ENCODE results near the gene ARFGAP3.

The ARFGAP3 gene

DNA sequence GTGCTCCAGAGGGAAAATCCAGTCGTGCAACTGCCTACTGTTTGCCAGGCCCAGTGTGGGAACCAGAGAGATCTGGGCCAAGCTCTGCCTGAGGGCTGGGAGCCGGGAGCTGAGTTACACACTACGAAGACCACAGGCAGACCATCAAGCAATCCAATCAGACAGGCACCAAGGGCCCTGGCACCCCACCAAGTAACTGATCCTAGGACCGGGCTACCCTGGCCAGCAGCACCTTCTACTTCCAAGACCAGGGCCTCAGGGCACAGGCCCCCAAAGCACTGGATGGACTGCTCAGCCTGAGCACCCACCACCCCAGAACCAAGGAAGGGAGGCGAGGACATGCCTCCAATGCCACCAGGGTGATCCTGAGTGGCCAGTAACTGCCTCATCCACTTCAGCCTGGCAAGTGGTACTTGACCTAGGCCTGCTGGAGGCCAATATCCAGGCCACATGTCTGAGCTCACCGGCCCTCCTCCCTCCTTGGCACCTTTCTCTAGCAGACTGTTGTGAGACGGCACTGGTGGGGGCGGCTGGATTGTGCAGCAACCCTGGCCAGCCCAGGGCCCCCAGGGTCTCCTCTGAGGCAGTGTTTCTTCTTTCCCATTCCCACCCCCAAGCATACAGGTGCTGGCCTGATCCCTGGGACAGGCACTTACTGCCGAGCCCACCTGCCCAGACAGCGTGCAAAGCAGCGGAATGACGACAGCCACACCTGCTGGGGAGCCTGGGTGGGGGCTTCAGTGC is 20.7 kb upstream of the ARFGAP3 start:
- DNase-seq (ENCODE audit: insufficient read length, low spot score) = no peak
- no peak for FAIRE-seq
- no peak for TF ChIP-seq TAF1 (IDR thresholded peaks at IDR 0.05; ENCODE audit: low read depth, low read length)
- TF ChIP-seq PAX5 (IDR thresholded peaks at IDR 0.05; ENCODE audit: insufficient read depth, low read length, severe bottlenecking) = no peak
- TF ChIP-seq POLR2A (IDR thresholded peaks at IDR 0.05; ENCODE audit: low read depth, low read length) = no peak
- TF ChIP-seq POLR2AphosphoS5 (IDR thresholded peaks at IDR 0.05; ENCODE audit: low read depth, low read length) = no peak
- TF ChIP-seq POU2F2 (IDR thresholded peaks at IDR 0.05; ENCODE audit: low read depth, low read length) = no peak

DNA sequence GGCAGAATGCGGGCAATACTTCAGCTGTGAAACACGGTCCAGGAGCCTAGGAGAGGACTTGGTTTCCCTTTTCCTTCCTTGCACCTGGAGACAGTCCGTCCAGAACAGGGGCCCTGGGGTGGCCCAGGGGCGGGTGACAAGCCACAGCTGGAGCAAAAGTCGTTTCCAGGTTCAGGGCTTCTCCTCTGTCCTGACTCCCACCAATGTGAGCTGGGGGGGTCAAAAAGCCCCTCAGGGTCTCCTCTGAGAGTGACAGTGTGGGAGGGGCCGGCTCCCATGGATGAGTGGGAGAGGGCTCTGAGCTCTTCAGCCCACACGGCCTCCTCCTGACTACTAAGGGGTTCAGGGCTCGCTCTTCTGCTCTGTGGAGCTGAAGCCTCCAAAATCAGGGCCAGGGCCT is 20.1 kb upstream of the ARFGAP3 start:
- FAIRE-seq = no peak
- TF ChIP-seq POU2F2 (IDR thresholded peaks at IDR 0.05; ENCODE audit: low read depth, low read length) (no peak), PAX5 (IDR thresholded peaks at IDR 0.05; ENCODE audit: insufficient read depth, low read length, severe bottlenecking) (no peak), POLR2A (IDR thresholded peaks at IDR 0.05; ENCODE audit: low read depth, low read length) (no peak), SPI1 (IDR thresholded peaks at IDR 0.05; ENCODE audit: low read depth, low read length) (no peak), POLR2AphosphoS5 (IDR thresholded peaks at IDR 0.05; ENCODE audit: low read depth, low read length) (no peak), TAF1 (IDR thresholded peaks at IDR 0.05; ENCODE audit: low read depth, low read length) (no peak)
- no peak for DNase-seq (ENCODE audit: insufficient read length, low spot score)

DNA sequence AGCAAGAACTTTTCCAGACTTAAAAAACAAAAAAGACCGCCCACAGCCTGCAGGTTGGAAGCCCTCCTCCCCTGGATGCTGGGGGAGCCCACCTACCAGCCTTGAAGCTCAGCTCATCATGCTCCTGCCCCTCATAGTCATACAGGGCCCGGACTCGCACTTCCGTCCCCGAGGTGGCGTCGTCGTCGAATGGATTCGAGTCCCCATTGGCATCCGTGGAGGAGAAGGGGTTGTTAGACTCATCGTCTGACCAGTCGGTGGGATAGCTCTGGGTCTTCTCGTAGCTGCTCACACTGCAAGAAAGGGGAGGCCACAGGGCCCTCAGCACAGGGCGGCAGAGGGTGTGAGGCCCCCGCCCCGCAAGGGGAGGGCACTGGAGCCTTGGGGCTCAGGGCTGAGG is 19.0 kb upstream of the ARFGAP3 start:
- no peak for TF ChIP-seq POLR2AphosphoS5 (IDR thresholded peaks at IDR 0.05; ENCODE audit: low read depth, low read length)
- TF ChIP-seq PAX5 (IDR thresholded peaks at IDR 0.05; ENCODE audit: insufficient read depth, low read length, severe bottlenecking) = no peak
- TF ChIP-seq POU2F2 (IDR thresholded peaks at IDR 0.05; ENCODE audit: low read depth, low read length) = no peak
- FAIRE-seq = no peak
- no peak for DNase-seq (ENCODE audit: insufficient read length, low spot score)

DNA sequence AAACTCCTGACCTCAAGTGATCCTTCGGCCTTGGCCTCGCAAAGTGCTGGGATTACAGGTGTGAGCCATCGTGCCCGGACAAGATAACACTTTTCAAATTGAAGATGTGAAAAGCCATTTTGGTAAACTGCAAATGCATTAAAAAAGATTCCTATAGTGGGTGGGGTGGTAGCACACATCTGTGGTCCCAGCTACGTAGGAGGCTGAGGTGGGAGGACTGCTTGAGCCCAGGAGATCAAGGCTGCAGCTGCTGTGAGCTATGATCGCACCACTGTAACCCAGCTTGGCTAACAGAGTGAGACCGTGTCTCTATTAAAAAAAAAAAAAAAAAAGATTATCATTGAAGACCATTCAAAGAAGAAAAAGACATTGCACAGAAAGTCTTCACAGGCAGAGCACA is 16.9 kb upstream of the ARFGAP3 start:
- TF ChIP-seq SPI1 (IDR thresholded peaks at IDR 0.05; ENCODE audit: low read depth, low read length) (no peak), TAF1 (IDR thresholded peaks at IDR 0.05; ENCODE audit: low read depth, low read length) (no peak), PAX5 (IDR thresholded peaks at IDR 0.05; ENCODE audit: insufficient read depth, low read length, severe bottlenecking) (no peak), POLR2A (IDR thresholded peaks at IDR 0.05; ENCODE audit: low read depth, low read length) (no peak)
- no peak for DNase-seq (ENCODE audit: insufficient read length, low spot score)
- no peak for FAIRE-seq

DNA sequence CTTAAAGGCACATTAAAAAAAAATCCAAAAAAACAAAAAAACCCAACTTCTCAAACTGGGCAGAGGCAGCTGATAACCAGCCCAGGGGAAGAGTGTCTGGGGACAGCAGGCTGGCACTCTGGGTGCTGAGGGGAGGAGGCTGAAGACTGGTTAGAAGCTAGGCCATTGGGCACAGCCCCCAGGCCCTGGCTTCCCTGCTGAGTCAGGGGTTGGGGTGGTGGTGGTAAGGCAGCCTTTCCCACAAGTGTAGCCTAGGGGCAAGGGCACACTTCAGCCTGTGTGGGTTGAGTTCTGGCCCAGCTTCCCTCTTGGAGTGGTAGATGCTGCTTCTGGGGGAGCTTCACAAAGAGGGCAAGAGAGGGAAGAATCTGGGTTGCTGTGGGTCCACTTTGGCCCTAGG is 16.3 kb upstream of the ARFGAP3 start:
- DNase-seq (ENCODE audit: insufficient read length, low spot score) (no peak), FAIRE-seq (no peak)
- TF ChIP-seq POLR2AphosphoS5 (IDR thresholded peaks at IDR 0.05; ENCODE audit: low read depth, low read length) (no peak), POLR2A (IDR thresholded peaks at IDR 0.05; ENCODE audit: low read depth, low read length) (no peak), TAF1 (IDR thresholded peaks at IDR 0.05; ENCODE audit: low read depth, low read length) (no peak), PAX5 (IDR thresholded peaks at IDR 0.05; ENCODE audit: insufficient read depth, low read length, severe bottlenecking) (no peak), SPI1 (IDR thresholded peaks at IDR 0.05; ENCODE audit: low read depth, low read length) (no peak), POU2F2 (IDR thresholded peaks at IDR 0.05; ENCODE audit: low read depth, low read length) (no peak)

DNA sequence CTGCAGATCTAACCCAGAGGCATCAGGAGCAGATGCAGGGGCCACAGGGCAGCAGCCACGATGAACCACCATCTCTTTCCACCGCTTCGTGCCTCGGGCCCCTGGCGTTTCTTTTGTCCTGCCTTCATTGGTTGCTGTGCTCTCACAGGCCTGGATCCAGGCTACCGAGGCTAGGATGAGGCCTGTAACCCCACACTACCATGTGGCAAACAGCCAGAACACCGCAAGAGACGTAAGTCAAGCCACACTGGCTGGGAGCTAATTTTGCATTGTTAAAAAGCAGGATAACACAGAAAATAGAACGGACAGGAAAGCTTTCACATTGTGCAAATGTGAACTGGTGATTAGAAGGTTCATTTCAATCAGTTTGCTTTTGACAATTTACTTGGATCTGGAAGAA is 15.7 kb upstream of the ARFGAP3 start:
- TF ChIP-seq POLR2AphosphoS5 (IDR thresholded peaks at IDR 0.05; ENCODE audit: low read depth, low read length) (no peak), TAF1 (IDR thresholded peaks at IDR 0.05; ENCODE audit: low read depth, low read length) (no peak), SPI1 (IDR thresholded peaks at IDR 0.05; ENCODE audit: low read depth, low read length) (no peak), PAX5 (IDR thresholded peaks at IDR 0.05; ENCODE audit: insufficient read depth, low read length, severe bottlenecking) (no peak), POLR2A (IDR thresholded peaks at IDR 0.05; ENCODE audit: low read depth, low read length) (no peak), POU2F2 (IDR thresholded peaks at IDR 0.05; ENCODE audit: low read depth, low read length) (no peak)
- FAIRE-seq (no peak), DNase-seq (ENCODE audit: insufficient read length, low spot score) (no peak)

DNA sequence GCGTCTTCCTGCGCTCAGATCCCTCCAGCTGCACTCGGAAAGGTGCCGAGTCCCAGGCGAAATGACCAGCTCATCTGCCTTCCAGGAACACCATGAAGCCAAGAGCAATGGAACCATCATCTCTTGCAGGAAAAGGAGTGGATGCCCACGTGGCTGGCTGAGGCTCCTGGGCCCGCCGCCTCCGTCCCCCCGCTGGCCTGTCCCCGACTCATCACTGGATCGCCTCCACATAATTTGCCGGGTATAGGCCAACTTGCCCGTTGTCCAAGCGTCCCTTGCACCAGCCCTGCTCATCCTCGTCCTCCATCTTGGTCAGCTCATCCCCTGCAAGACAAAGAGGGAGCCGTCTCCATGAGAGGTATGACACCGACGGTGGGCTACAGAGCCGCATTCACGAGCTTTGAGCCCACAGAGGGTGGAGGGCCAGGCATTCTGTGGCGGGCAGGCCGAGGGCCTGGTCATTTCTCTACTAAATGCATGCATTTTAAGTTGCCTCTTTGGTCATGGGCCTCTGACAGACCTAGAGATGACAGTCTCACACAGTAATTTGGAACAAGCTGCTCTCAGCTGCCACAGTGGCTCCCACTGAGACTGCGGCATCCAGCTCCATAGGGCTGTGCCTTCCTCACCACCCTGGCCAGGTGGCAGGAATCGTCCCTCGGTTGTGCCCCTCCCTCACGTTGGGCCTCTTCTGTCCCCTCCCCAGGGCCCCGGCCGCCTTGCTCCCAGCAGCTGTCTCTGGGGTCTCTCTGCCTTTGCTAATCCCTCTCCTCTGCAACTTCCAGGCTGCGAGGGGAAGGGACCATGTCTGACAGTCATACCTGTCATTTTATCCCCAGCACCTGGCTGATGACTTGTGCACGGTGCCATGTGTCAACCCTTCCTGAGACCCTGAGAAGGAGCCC is 14.3 kb upstream of the ARFGAP3 start:
- DNase-seq (ENCODE audit: insufficient read length, low spot score) (no peak), FAIRE-seq (no peak)
- no peak for TF ChIP-seq POLR2AphosphoS5 (IDR thresholded peaks at IDR 0.05; ENCODE audit: low read depth, low read length)
- TF ChIP-seq POU2F2 (IDR thresholded peaks at IDR 0.05; ENCODE audit: low read depth, low read length) = no peak
- TF ChIP-seq SPI1 (IDR thresholded peaks at IDR 0.05; ENCODE audit: low read depth, low read length) = no peak
- TF ChIP-seq POLR2A (IDR thresholded peaks at IDR 0.05; ENCODE audit: low read depth, low read length) = no peak
- TF ChIP-seq PAX5 (IDR thresholded peaks at IDR 0.05; ENCODE audit: insufficient read depth, low read length, severe bottlenecking) = no peak
- TF ChIP-seq TAF1 (IDR thresholded peaks at IDR 0.05; ENCODE audit: low read depth, low read length) = no peak

DNA sequence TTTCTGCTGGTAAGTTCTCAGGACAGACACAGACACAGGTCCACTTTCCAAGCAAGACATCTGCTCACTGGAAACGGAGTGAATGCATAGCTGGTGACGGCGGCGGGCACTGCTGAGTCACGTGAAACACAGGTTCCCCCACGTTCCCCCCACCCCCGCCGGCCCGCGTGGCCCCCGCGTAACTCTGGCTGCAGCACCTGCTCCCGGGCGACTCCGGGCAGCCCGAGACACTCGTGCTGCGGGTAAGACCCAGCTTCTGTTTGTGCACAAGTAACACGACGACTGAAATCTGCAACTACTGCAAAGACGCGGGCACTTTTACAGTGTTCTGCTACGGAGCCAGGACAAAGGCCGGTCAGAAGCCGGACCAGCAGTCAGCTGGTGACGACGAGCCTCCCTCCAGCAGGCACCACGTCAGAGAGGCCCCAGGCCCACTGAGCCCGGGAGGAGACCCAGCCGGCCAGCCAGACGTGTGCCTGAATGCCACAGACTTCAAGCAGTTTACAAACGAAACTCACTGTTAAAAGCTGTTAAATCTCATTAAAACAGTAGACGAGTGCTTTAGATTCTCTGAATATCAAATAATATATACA is 12.9 kb upstream of the ARFGAP3 start:
- TF ChIP-seq PAX5 (IDR thresholded peaks at IDR 0.05; ENCODE audit: insufficient read depth, low read length, severe bottlenecking) (no peak), SPI1 (IDR thresholded peaks at IDR 0.05; ENCODE audit: low read depth, low read length) (no peak), POU2F2 (IDR thresholded peaks at IDR 0.05; ENCODE audit: low read depth, low read length) (no peak), POLR2AphosphoS5 (IDR thresholded peaks at IDR 0.05; ENCODE audit: low read depth, low read length) (no peak), POLR2A (IDR thresholded peaks at IDR 0.05; ENCODE audit: low read depth, low read length) (no peak), TAF1 (IDR thresholded peaks at IDR 0.05; ENCODE audit: low read depth, low read length) (no peak)
- no peak for DNase-seq (ENCODE audit: insufficient read length, low spot score)
- no peak for FAIRE-seq

DNA sequence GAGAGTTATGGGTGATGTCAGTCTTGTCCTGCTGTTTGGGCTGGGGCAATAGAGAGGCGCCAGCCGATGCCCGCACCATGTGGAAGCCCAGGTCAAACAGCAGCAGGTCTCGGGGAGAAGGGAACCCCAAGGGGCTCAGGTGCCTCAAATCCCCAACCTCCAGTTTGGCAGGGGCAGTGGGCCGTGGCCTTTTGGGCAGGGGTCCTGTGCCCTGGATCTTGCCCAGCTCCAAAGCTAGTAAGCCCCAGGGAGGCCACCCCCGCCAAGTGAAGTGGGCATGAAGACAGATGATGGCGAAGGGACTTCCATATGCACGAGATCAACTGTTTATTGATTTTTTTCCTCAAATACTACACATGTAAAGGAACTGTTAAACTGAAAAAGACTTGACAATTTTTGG is 12.4 kb upstream of the ARFGAP3 start:
- DNase-seq (ENCODE audit: insufficient read length, low spot score) (no peak), FAIRE-seq (no peak)
- no peak for TF ChIP-seq SPI1 (IDR thresholded peaks at IDR 0.05; ENCODE audit: low read depth, low read length)
- no peak for TF ChIP-seq POU2F2 (IDR thresholded peaks at IDR 0.05; ENCODE audit: low read depth, low read length)
- TF ChIP-seq TAF1 (IDR thresholded peaks at IDR 0.05; ENCODE audit: low read depth, low read length) = no peak
- TF ChIP-seq POLR2A (IDR thresholded peaks at IDR 0.05; ENCODE audit: low read depth, low read length) = no peak
- no peak for TF ChIP-seq PAX5 (IDR thresholded peaks at IDR 0.05; ENCODE audit: insufficient read depth, low read length, severe bottlenecking)
- no peak for TF ChIP-seq POLR2AphosphoS5 (IDR thresholded peaks at IDR 0.05; ENCODE audit: low read depth, low read length)

Data from GM12891 (cell line).